Heart left ventricle (tissue), 16 donors: ENCODE measurements around the gene NBPF3. TPM values are rescaled to one million over a fixed set of nuclear protein-coding genes. Genes with fewer than 3 reads are reported as not detected.

ENCODE experiments used
- ATAC-seq, 4 donors: fragments of 200-7000 bp; cut with Tn5 transposase; one replicate each; pipeline ENCODE4 v1.9.1; 2020 to 2022; ENCODE audit warnings: moderate library complexity in 4 of 4, mild to moderate bottlenecking in 3 of 4, moderate number of reproducible peaks in 1 of 4
- DNase-seq, 5 donors: peaks; one replicate each; pipeline ENCODE4 v3.0.0-alpha.2; 2020
- H3K27ac ChIP-seq, 12 donors: fragments of 200-600 bp; sonication (generic) in 4 of 12; one replicate each; pipeline versions ENCODE4 v1.5.0 to v1.8.0; 2016 to 2022; ENCODE audit warnings: mild to moderate bottlenecking in 2 of 12
- H3K27me3 ChIP-seq, 9 donors: fragments of 200-600 bp; sonication (generic) in 2 of 9; one replicate each; pipeline versions ENCODE4 v1.5.1 to v1.8.0; 2016 to 2022; ENCODE audit warnings: mild to moderate bottlenecking in 3 of 9
- H3K36me3 ChIP-seq, 9 donors: fragments of 200-600 bp; sonication (generic) in 2 of 9; one replicate each; pipeline versions ENCODE4 v1.5.0 to v1.8.0; 2018 to 2022; ENCODE audit warnings: mild to moderate bottlenecking in 2 of 9
- H3K4me1 ChIP-seq, 12 donors: fragments of 200-600 bp; sonication (generic) in 4 of 12; one replicate each; pipeline versions ENCODE4 v1.5.0 to v1.8.0; 2016 to 2022; ENCODE audit warnings: mild to moderate bottlenecking in 3 of 12
- H3K4me3 ChIP-seq, 12 donors: fragments of 200-600 bp; sonication (generic) in 4 of 12; one replicate each; pipeline versions ENCODE4 v1.5.0 to v1.8.0; 2017 to 2022; ENCODE audit warnings: mild to moderate bottlenecking in 9 of 12, moderate library complexity in 4 of 12
- H3K9me3 ChIP-seq, 12 donors: fragments of 200-600 bp; sonication (generic) in 4 of 12; one replicate each; pipeline versions ENCODE4 v1.5.0 to v1.8.0; 2016 to 2022; ENCODE audit warnings: mild to moderate bottlenecking in 1 of 12
- CTCF ChIP-seq, 12 donors: fragments of 200-600 bp; sonication (generic) in 4 of 12; IDR thresholded peaks; one replicate each; pipeline versions ENCODE4 v1.5.0 to v1.8.0; 2018 to 2022; ENCODE audit warnings: antibody characterized with exemption in 12 of 12, mild to moderate bottlenecking in 5 of 12
- POLR2A ChIP-seq, 2 donors: fragments of 450-650 bp; IDR thresholded peaks; one replicate each; pipeline ENCODE4 v1.6.1; 2017; ENCODE audit warnings: antibody characterized with exemption in 2 of 2, mild to moderate bottlenecking in 2 of 2, moderate library complexity in 2 of 2
- WGBS, 4 donors: extraction: QIAGEN DNeasy Blood & Tissue Kit in 2 of 4; methylation state at CpG; one replicate each; pipeline versions ENCODE4 v1.1.5 to v1.1.7; 2013 to 2018; 5-methylcytosine and 5-hydroxymethylcytosine counted together
- intact Hi-C, 10 donors: fragments of 100-400 bp; cut with DNase I; formaldehyde crosslinking; loops; one replicate each; pipeline versions ENCODE4 v1.11.1 to v1.14.2; 2022
- long read RNA-seq, 3 donors: library from polyadenylated mRNA; unstranded; transcript quantifications; one replicate each; pipeline ENCODE4 v2.0.0, GENCODE V29; 2020 to 2021
- polyA plus RNA-seq, 2 donors: library from polyadenylated mRNA; stranded (reverse); fragments of 200-250 nt; gene quantifications; one replicate each; pipeline ENCODE4 v1.2.3, GENCODE V29; 2013
- total RNA-seq, 9 donors: library from RNA; depleted of rRNA in 2 of 9; stranded (reverse); fragments of >200 nt in 2 of 9; fragmentation: NEBNext Ultra II Directional in 3 of 9; extraction: Animal tissue kit (Norgen Biotek cat#: 25700) in 3 of 9; gene quantifications; one replicate each; pipeline versions ENCODE4 v1.1.0 to v1.2.4, GENCODE V29; 2016 to 2023
- donor health status: ischemic (EF 13 %, LVEDD 7.1; RV severe dilation, severe dysfunction).
- donor health status: healthy with polysubstance abuse.
- donor health status: DM: no; HTN: yes; CAD: no.
- donor health status: DM: no; HTN: no; CAD: no.
- donor health status: ischemic (EF 25% LVEDD 6.9; RV normal size, moderate dysfunction).
- donor health status: ischemic (EF 25% LVEDD 5.7; RV mildly dilated, moderate dysfunction).
- donor health status: healthy.
- donor health status: DM: yes; HTN: yes; CAD: no.
- donor health status: ischemic (EF 35%, LVEDD 5.7; RV mildly dilated, moderate dysfunction).
- donor health status: nonischemic (EF 11% LVEDD 7.7; RV severe dilation, severe dysfunction).
- donor health status: DM: yes; HTN: yes; CAD: no.
- donor health status: PGD.
- donor health status: ischemic (EF 29% LVEDD 5.4; RV normal size, mild dysfunction).
- donor health status: nonischemic (EF 23%, LVEDD 6.1; RV moderate dilation, normal function).

NBPF3 gene, protein sequence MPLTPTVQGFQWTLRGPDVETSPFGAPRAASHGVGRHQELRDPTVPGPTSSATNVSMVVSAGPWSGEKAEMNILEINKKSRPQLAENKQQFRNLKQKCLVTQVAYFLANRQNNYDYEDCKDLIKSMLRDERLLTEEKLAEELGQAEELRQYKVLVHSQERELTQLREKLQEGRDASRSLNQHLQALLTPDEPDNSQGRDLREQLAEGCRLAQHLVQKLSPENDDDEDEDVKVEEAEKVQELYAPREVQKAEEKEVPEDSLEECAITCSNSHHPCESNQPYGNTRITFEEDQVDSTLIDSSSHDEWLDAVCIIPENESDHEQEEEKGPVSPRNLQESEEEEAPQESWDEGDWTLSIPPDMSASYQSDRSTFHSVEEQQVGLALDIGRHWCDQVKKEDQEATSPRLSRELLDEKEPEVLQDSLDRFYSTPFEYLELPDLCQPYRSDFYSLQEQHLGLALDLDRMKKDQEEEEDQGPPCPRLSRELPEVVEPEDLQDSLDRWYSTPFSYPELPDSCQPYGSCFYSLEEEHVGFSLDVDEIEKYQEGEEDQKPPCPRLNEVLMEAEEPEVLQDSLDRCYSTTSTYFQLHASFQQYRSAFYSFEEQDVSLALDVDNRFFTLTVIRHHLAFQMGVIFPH
- total RNA-seq, result 1 to 10 TPM; 1.6 to 7.3 (median 4.1) TPM
- polyA plus RNA-seq, result 1 to 10 TPM; 1.1 to 1.4 TPM
- long read RNA-seq, donor 1, full-length matches to known transcripts, result 2 of 5 reads
- long read RNA-seq, donor 1, partial matches to known transcripts, result 0 of 5 reads
- long read RNA-seq, donor 1, other reads (novel, unspliced or antisense), result 3 of 5 reads
- long read RNA-seq, donor 2, partial matches to known transcripts, result 0 of 16 reads
- long read RNA-seq, donor 2, other reads (novel, unspliced or antisense), result 16 of 16 reads
- long read RNA-seq, donor 3, full-length matches to known transcripts, result 1 of 2 reads
- long read RNA-seq, donor 3, partial matches to known transcripts, result 0 of 2 reads
- long read RNA-seq, donor 3, other reads (novel, unspliced or antisense), result 1 of 2 reads

DNA sequence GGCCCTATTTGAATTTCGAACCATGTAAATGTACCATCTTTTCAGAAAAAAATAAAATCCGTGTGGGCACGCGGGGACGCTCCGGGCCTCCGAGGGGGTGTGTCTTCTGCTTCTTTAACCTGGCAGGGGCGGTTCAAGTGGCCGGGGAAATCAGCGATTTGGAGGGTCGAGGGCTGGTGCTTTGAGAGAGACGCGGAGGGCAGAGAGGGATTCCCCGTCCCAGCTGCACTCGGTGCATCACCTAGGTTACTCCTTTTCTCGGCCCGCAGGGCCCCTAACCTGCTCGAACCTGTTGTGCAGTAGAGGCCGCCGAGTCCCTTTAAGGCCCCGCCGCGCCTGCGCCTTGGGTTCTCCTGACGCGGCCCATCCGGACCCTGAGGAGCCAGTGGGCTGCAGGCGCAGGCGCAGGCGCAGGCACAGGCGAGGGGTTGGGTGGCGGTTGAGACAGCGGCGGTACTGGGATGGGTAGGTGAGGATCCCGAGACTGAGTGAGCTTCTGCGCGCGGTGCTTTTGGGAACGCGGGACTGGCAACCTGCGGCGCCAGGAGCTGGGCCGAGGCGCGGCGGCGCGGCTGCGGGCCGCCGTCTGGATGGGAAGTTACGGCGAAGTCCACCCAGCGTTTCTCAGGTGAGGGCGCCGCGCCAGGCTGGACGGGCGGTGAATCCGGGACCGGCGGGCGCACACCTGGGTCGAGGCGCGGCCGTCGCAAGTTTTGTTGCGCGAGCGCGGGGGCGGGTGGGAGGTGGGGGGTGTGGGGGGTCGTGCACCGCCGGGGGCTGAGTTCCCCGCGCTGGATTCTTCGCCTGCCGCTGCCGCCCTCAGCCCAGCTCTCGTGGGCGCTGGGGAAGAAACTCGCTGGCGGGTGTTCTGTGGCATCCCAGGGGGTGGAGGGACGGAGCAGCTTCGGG, at the start of gene NBPF3:
TSS of gene NBPF3 (plus strand) at position 417 of the 909 bp plus-strand sequence. CDS start 4,950 bp downstream, outside the sequence.
- H3K36me3 ChIP-seq, result peaks cover 0 to 2% (median 0%) of the 10 kb centered on the region in 9 donors
- intact Hi-C loops, result no loop called here
- WGBS, 4 donors, result 1% methylated on average over 42 to 87 of the region's 87 CpGs
- H3K27ac ChIP-seq, result peak within 1 kb of the TSS in 8 of 12 donors; percentile 31 to 84 (median 56)
- DNase-seq, result peak; percentile 82 to 92 (median 88)
- peaks cover 0 to 19% (median 8%) of the 10 kb centered on the region in 12 donors for H3K4me1 ChIP-seq
- peak; percentile 94 to 99 (median 98) for ATAC-seq
- peaks cover 0 to 7% (median 0%) of the 10 kb centered on the region in 9 donors for H3K27me3 ChIP-seq
- H3K9me3 ChIP-seq, result no peaks in the 10 kb centered on the region
- peak within 1 kb of the TSS; percentile 39 to 94 (median 78) for H3K4me3 ChIP-seq
- TF ChIP-seq CTCF (IDR thresholded peaks at IDR 0.05) (no peak), POLR2A (IDR thresholded peaks at IDR 0.05) (peak in 1 of 2 donors; percentile 65)

GRCh38 chr1:21391497-21391896, 48.4 kb upstream of the NBPF3 start:
- H3K9me3 ChIP-seq, result no peaks in the 10 kb centered on the region
- no peak for DNase-seq
- H3K27ac ChIP-seq, result no peak overlapping the region
- H3K36me3 ChIP-seq, result no peaks in the 10 kb centered on the region
- H3K4me3 ChIP-seq, result no peak overlapping the region
- no peaks in the 10 kb centered on the region for H3K4me1 ChIP-seq
- intact Hi-C loops, result no loop called here
- TF ChIP-seq CTCF (IDR thresholded peaks at IDR 0.05) (no peak), POLR2A (IDR thresholded peaks at IDR 0.05) (no peak)
- 88 to 92% (median 89%) methylated on average over 4 of the region's 4 CpGs for WGBS, 4 donors
- peaks cover 0 to 24% (median 0%) of the 10 kb centered on the region in 9 donors for H3K27me3 ChIP-seq
- no peak for ATAC-seq

DNA sequence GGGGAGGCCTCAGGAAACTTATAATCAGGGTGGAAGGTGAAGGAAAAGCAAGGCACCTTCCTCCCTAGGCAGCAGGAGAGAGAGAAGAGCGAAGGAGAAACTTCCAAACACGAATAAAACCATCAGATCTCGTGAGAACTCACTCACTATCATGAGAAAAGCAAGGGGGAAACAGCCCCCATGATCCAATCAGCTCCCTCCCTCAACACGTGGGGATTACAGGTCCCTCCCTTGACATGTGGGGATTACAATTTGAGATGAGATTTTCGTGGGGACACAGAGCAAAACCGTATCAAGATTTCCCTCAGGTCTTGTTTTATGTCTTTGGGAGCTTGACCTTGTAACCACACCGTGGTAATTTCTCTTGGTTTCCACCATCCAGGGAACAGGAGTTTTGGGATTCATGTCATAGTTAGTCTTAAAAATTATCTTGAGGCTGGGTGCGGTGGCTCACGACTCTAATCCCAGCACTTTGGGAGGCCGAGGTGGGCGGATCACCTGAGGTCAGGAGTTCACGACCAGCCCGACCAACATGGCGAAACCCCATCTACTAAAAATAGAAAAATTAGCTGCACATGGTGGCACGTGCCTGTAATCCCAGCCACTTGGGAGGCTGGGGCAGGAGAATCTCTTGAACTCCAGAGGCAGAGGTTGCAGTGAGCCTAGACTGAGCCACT, 47.2 kb upstream of the NBPF3 start:
- DNase-seq, result no peak
- WGBS, 4 donors, result 81 to 86% (median 81%) methylated on average over 15 of the region's 15 CpGs
- peaks cover 0 to 28% (median 2%) of the 10 kb centered on the region in 9 donors for H3K27me3 ChIP-seq
- ATAC-seq, result no peak
- no peak overlapping the region for H3K4me3 ChIP-seq
- H3K4me1 ChIP-seq, result no peaks in the 10 kb centered on the region
- no peaks in the 10 kb centered on the region for H3K36me3 ChIP-seq
- no peak for TF ChIP-seq CTCF (IDR thresholded peaks at IDR 0.05)
- TF ChIP-seq POLR2A (IDR thresholded peaks at IDR 0.05), result no peak
- no peaks in the 10 kb centered on the region for H3K9me3 ChIP-seq
- H3K27ac ChIP-seq, result no peak overlapping the region
- intact Hi-C loops, result no loop called here
